ENCODE results near the gene PSME4. TPM values are rescaled to one million over a fixed set of nuclear protein-coding genes. Genes with fewer than 3 reads are reported as not detected.

PSME4 gene
- total RNA-seq, 1 donor from 2014 or later = 68.3 TPM

DNA sequence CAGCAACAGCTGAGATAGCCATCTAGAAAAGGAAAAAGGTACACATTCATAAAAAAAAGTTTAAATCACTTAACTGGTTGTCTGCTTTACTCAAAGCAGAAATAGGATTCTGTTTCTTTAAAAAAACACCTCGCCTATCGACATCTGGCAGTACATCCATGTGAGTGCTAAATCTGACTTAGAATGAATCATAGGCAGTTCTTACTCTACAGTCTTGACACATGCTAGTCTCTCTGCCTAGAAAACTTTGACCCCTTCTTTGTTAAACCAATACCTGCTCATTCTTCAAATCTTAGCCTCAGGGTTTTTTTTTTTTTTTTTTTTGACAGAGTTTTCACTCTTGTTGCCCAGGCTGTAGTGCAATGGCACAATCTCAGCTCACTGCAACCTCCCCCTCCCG is 73.9 kb downstream of the PSME4 start:
- no peaks in the 10 kb centered on the region for H3K9me3 Mint-ChIP-seq
- H3K36me3 Mint-ChIP-seq = peaks cover 49% of the 10 kb centered on the region

DNA sequence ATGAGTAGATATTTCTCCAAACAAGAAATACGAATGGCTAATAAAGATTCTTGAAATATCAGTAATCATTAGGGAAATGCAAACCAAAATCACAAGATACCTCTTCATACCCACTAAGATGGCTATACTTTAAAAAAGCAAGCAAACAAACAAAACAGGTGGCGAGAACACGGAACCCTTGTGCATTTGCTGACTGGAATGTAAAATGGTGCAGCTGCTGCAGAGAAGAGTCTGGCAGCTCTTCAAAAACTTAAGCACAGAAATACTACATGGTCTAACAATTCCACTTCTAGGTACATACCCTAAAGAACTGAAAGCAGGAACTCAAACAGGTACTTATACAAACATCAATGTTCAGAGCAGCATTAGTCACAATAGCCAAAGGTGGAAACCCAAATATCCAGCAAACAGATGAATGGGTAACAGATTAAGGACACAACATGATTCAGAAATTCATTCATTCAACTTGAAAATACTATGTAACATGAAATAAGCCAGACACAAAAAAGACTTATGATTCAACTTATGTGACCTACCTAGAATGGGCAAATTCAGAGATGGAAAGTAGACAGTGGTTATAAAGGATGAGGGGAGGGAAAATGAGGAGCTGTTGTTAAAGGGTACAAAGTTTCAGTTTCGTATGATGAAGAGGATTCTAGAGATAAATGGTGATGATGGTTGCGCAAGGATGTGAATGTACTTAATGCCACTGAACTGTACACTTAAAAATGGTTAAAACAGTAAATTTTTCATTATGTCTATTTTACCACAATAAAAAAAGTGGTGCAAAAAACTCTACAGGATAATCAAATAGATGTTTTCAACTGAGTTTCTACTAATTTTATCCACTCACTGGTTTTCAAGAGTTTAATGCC is 84.2 kb downstream of the PSME4 start:
- Mint-ChIP-seq H3K4me1 (no peaks in the 10 kb centered on the region), H3K27me3 (ENCODE audit: low read depth) (no peaks in the 10 kb centered on the region), H3K4me3 (no peak overlapping the region), H3K36me3 (peaks cover 61% of the 10 kb centered on the region), H3K27ac (no peak overlapping the region), H3K9me3 (no peaks in the 10 kb centered on the region)
- no peak for DNase-seq (ENCODE audit: low spot score in 2 of 2, unreplicated experiment in 2 of 2)
- TF ChIP-seq, protein P1, sequence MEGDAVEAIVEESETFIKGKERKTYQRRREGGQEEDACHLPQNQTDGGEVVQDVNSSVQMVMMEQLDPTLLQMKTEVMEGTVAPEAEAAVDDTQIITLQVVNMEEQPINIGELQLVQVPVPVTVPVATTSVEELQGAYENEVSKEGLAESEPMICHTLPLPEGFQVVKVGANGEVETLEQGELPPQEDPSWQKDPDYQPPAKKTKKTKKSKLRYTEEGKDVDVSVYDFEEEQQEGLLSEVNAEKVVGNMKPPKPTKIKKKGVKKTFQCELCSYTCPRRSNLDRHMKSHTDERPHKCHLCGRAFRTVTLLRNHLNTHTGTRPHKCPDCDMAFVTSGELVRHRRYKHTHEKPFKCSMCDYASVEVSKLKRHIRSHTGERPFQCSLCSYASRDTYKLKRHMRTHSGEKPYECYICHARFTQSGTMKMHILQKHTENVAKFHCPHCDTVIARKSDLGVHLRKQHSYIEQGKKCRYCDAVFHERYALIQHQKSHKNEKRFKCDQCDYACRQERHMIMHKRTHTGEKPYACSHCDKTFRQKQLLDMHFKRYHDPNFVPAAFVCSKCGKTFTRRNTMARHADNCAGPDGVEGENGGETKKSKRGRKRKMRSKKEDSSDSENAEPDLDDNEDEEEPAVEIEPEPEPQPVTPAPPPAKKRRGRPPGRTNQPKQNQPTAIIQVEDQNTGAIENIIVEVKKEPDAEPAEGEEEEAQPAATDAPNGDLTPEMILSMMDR (IDR thresholded peaks at IDR 0.05; ENCODE audit: unreplicated experiment) = no peak

More for the DNA sequence above, 73.9 kb downstream of the PSME4 start:
- Mint-ChIP-seq H3K27me3 (ENCODE audit: low read depth) (no peaks in the 10 kb centered on the region), H3K4me3 (no peak overlapping the region), H3K27ac (peak overlapping the region; percentile 9), H3K4me1 (no peaks in the 10 kb centered on the region)
- TF ChIP-seq, protein P1 (IDR thresholded peaks at IDR 0.05; ENCODE audit: unreplicated experiment) = no peak
- DNase-seq (ENCODE audit: low spot score in 2 of 2, unreplicated experiment in 2 of 2) = no peak

DNA sequence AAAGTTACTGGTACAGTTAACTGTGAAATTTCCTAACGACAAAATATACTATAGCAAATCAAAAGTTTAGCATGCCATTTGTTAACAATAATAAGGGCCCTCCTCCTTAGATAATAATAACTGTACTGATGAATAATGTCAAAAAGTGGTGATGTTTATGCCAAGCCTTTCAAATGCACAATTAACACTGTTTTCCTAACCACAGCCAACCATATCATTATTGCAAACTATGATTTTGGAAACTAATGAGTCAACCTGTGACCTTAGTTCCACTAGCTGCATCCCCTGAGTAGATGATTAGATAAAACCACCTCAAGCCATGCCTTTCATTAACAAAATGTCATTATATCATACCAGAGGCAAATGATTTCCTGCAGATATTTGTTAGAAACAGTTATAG is 85.9 kb downstream of the PSME4 start:
- H3K27me3 Mint-ChIP-seq (ENCODE audit: low read depth) = no peaks in the 10 kb centered on the region
- DNase-seq (ENCODE audit: low spot score in 2 of 2, unreplicated experiment in 2 of 2) = no peak
- H3K36me3 Mint-ChIP-seq = peaks cover 59% of the 10 kb centered on the region
- H3K9me3 Mint-ChIP-seq = no peaks in the 10 kb centered on the region
- H3K4me1 Mint-ChIP-seq = no peaks in the 10 kb centered on the region
- TF ChIP-seq, protein P1 (IDR thresholded peaks at IDR 0.05; ENCODE audit: unreplicated experiment) = no peak
- no peak overlapping the region for H3K4me3 Mint-ChIP-seq
- no peak overlapping the region for H3K27ac Mint-ChIP-seq

DNA sequence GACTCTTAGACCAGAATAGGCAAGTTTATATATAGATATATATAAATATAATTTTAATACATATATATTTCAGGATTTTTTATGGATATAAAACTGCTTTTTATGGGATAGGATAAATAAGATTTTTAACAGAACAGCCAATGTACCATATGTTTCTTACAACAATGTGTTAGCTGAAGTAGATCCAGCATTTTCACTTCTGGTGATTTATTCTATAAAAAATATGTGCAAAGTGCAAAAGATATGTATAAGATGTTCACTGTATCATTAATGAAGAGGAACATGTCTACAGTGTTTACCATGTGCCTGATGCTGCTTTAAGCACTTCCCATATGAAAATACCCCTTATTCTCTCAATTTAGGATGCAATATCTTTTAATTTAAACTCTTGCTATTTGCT is 88.8 kb downstream of the PSME4 start:
- Mint-ChIP-seq H3K36me3 (peaks cover 54% of the 10 kb centered on the region), H3K4me1 (no peaks in the 10 kb centered on the region), H3K27ac (no peak overlapping the region), H3K27me3 (ENCODE audit: low read depth) (no peaks in the 10 kb centered on the region), H3K4me3 (no peak overlapping the region), H3K9me3 (peaks cover 7% of the 10 kb centered on the region)
- DNase-seq (ENCODE audit: low spot score in 2 of 2, unreplicated experiment in 2 of 2) = no peak
- TF ChIP-seq, protein P1 (IDR thresholded peaks at IDR 0.05; ENCODE audit: unreplicated experiment) = no peak

DNA sequence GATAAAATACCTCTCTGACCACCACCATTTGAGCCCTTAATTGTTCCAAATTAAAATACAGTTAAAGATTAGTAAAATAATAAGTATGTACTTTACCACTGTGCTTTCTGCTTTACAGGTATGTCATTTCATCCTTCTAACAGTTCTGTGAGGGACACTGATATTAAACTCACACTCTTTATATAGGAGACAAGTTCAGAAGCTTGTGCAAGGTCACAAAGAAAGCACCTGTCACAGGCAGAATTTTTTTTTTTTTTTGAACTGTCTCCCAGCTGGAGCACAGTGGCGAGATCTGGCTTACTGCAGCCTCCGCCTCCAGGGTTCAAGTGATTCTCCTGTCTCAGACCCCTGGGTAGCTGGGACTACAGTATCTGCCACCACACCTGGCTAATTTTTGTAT is 89.4 kb downstream of the PSME4 start:
- Mint-ChIP-seq H3K36me3 (peaks cover 49% of the 10 kb centered on the region), H3K9me3 (peaks cover 7% of the 10 kb centered on the region), H3K4me1 (no peaks in the 10 kb centered on the region), H3K4me3 (no peak overlapping the region), H3K27ac (no peak overlapping the region), H3K27me3 (ENCODE audit: low read depth) (no peaks in the 10 kb centered on the region)
- TF ChIP-seq, protein P1 (IDR thresholded peaks at IDR 0.05; ENCODE audit: unreplicated experiment) = no peak
- no peak for DNase-seq (ENCODE audit: low spot score in 2 of 2, unreplicated experiment in 2 of 2)
